ENCODE measurements around the gene PTAR1. TPM values are rescaled to one million over a fixed set of nuclear protein-coding genes. Genes with fewer than 3 reads are reported as not detected.

PTAR1 gene
- total RNA-seq (2014; rRNA removed; shearing (Covaris generic)), result 68.8 and 71.1 TPM in 2 replicates
- total RNA-seq (2022), result 48.2 and 56.4 TPM in 2 replicates
- Bru-seq, nascent RNA, result percentile 89 among the genes with signal in this experiment
- BruChase-seq, experiment 1, labeled RNA remaining after a 6-hour chase, result percentile 95 among the genes with signal in this experiment
- percentile 96 among the genes with signal in this experiment for BruChase-seq, experiment 2, labeled RNA remaining after a 2-hour chase
- long read RNA-seq, partial matches to known transcripts, result 1 of 14 reads
- long read RNA-seq, other reads (novel, unspliced or antisense), result 10 of 14 reads

GRCh38 chr9:69759421-69760277 is at the start of gene PTAR1:
Gene PTAR1, minus strand, starts transcription at chr9:69760011. Its CDS starts 73 bp downstream, at chr9:69759938.
- H3K4me2 ChIP-seq (ENCODE audit: low read length), result peak within 1 kb of the TSS; percentile 94
- DNase-seq (ENCODE audit: low spot score), result peak; percentile 95
- no peaks in the 10 kb centered on the region for H3K9me2 ChIP-seq (ENCODE audit: insufficient read depth, low read length)
- H4K20me1 ChIP-seq (ENCODE audit: insufficient read depth, low read length), result no peaks in the 10 kb centered on the region
- no peak for TF ChIP-seq EZH2phosphoT487 (IDR thresholded peaks at IDR 0.05; ENCODE audit: borderline replicate concordance, low read depth, low read length)
- no peak for TF ChIP-seq CTCF (conservative IDR thresholded peaks at IDR 0.05; ENCODE audit: low read length)
- H3K27ac ChIP-seq (ENCODE audit: low read depth, low read length, poor library complexity, severe bottlenecking), result peak within 1 kb of the TSS; percentile 86
- ChIA-PET POLR2A (interaction anchor here (0.7 to 1.2 kb wide), 3 partner anchors 14 to 75 kb away, joined by 3 read pairs; no protein-coding TSS in a partner anchor), CTCF (ENCODE audit: unreplicated experiment) (interaction anchor here (0.5 kb wide), 1 partner anchor 843 kb away, joined by 3 read pairs; no protein-coding TSS in a partner anchor)
- no peaks in the 10 kb centered on the region for H3K9me3 ChIP-seq (ENCODE audit: low read length)
- intact Hi-C loops (cut with micrococcal nuclease; ENCODE audit: unreplicated experiment), result loop anchor here (1.0 to 10.0 kb wide), 3 partner anchors 499 to 975 kb away; partner anchors contain the start of gene SMC5
- peaks cover 46% of the 10 kb centered on the region for H3K79me2 ChIP-seq (ENCODE audit: insufficient read depth, low read depth, low read length)
- peaks cover 20% of the 10 kb centered on the region for H3K36me3 ChIP-seq (ENCODE audit: insufficient read depth, low read length)
- peak within 1 kb of the TSS; percentile 88 for H2AFZ ChIP-seq (ENCODE audit: low read length)
- BruUV-seq (replicated peaks), result no TSS peak
- H3K4me1 ChIP-seq (ENCODE audit: insufficient read depth, low read length, poor library complexity, severe bottlenecking), result peaks cover 21% of the 10 kb centered on the region
- peak within 1 kb of the TSS; percentile 76 for H3K4me3 ChIP-seq (ENCODE audit: low read depth, low read length, poor library complexity, severe bottlenecking)

GRCh38 chr9:69809304-69809863 is 49.6 kb upstream of the PTAR1 start:
- Histone ChIP-seq H3K27ac (ENCODE audit: low read depth, low read length, poor library complexity, severe bottlenecking) (no peak overlapping the region), H3K4me2 (ENCODE audit: low read length) (no peak overlapping the region), H3K9me2 (ENCODE audit: insufficient read depth, low read length) (no peaks in the 10 kb centered on the region), H3K79me2 (ENCODE audit: insufficient read depth, low read depth, low read length) (no peaks in the 10 kb centered on the region), H2AFZ (ENCODE audit: low read length) (no peak overlapping the region), H3K4me1 (ENCODE audit: insufficient read depth, low read length, poor library complexity, severe bottlenecking) (no peaks in the 10 kb centered on the region), H3K4me3 (ENCODE audit: low read depth, low read length, poor library complexity, severe bottlenecking) (no peak overlapping the region), H3K36me3 (ENCODE audit: insufficient read depth, low read length) (no peaks in the 10 kb centered on the region), H4K20me1 (ENCODE audit: insufficient read depth, low read length) (no peaks in the 10 kb centered on the region), H3K9me3 (ENCODE audit: low read length) (no peaks in the 10 kb centered on the region)
- BruUV-seq (replicated peaks), result no TSS peak
- ChIA-PET POLR2A (interaction anchor here (0.9 kb wide), 1 partner anchor 156 kb away, joined by 4 read pairs; no protein-coding TSS in a partner anchor), CTCF (ENCODE audit: unreplicated experiment) (no interaction called here)
- DNase-seq (ENCODE audit: low spot score), result peak; percentile 21
- intact Hi-C loops (cut with micrococcal nuclease; ENCODE audit: unreplicated experiment), result no loop called here
- TF ChIP-seq EZH2phosphoT487 (IDR thresholded peaks at IDR 0.05; ENCODE audit: borderline replicate concordance, low read depth, low read length), result no peak
- TF ChIP-seq CTCF (conservative IDR thresholded peaks at IDR 0.05; ENCODE audit: low read length), result peak; percentile 73
